GM18526 (cell line): ENCODE measurements around the gene ENDOV.

Experiments used
- POLR2A ChIP-seq: IDR thresholded peaks from 3 replicates; pipeline ENCODE4 v1.6.1; 2011; ENCODE audit not compliant: insufficient read length; ENCODE audit errors: extremely low read depth

ENDOV gene

GRCh38 chr17:80474961-80475909, 60.3 kb downstream of the ENDOV start:
- TF ChIP-seq POLR2A: no peak

GRCh38 chr17:80475910-80476876, 61.2 kb downstream of the ENDOV start, which contains the start of gene NPTX1:
TSS of gene NPTX1 (minus strand) at chr17:80476607. CDS start at chr17:80476446, 161 bp downstream.
- TF ChIP-seq POLR2A: no peak

GRCh38 chr17:80476877-80477646, 62.1 kb downstream of the ENDOV start:
- no peak for TF ChIP-seq POLR2A

- no peak for TF ChIP-seq POLR2A
Measured at GRCh38 chr17:80477647-80478478, 62.9 kb downstream of the ENDOV start.

- TF ChIP-seq POLR2A: no peak
Measured at GRCh38 chr17:80478487-80479245, 63.7 kb downstream of the ENDOV start.

GRCh38 chr17:80479246-80479566, 64.2 kb downstream of the ENDOV start:
- no peak for TF ChIP-seq POLR2A

GRCh38 chr17:80480248-80480647, 65.3 kb downstream of the ENDOV start:
- no peak for TF ChIP-seq POLR2A

GRCh38 chr17:80481284-80482057, 66.5 kb downstream of the ENDOV start:
- no peak for TF ChIP-seq POLR2A

GRCh38 chr17:80482058-80482318, 67.0 kb downstream of the ENDOV start:
- TF ChIP-seq POLR2A: no peak

GRCh38 chr17:80482555-80483308, 67.8 kb downstream of the ENDOV start:
- TF ChIP-seq POLR2A: no peak

- no peak for TF ChIP-seq POLR2A
Measured at GRCh38 chr17:80485846-80486245, 70.9 kb downstream of the ENDOV start.

- TF ChIP-seq POLR2A: no peak
Measured at GRCh38 chr17:80486692-80487091, 71.7 kb downstream of the ENDOV start.
